IMR-90 (cell line): ENCODE results near the gene SVBP.

Source experiments
- CTCF ChIP-seq: conservative IDR thresholded peaks from 2 replicates; pipeline ENCODE4 v1.5.1; 2012; ENCODE audit warnings: mild to moderate bottlenecking, low read depth, low read length, improper control_type of control experiment
- FOS ChIP-seq: fragments of 150-350 bp; IDR thresholded peaks from 2 replicates; pipeline ENCODE4 v1.6.1; 2016; ENCODE audit warnings: low read depth, low read length
- RAD21 ChIP-seq: IDR thresholded peaks from 2 replicates; pipeline ENCODE4 v1.6.1; 2012; ENCODE audit warnings: low read length, improper control_type of control experiment

- TF ChIP-seq CTCF (no peak), FOS (no peak), RAD21 (no peak)
Observed at GRCh38 chr1:42851420-42851819, 34.2 kb upstream of the SVBP start.
